ENCODE data around the gene TEX54.
A peak's percentile ranks its signal among the peaks of the same experiment; 100 is the strongest.
"Not testable (repeated sequence)": the region's sequence is repeated elsewhere in the genome, so short reads cannot be mapped to it uniquely, and the experiment has no call there.

Gene TEX54

GRCh38 chr11:62854825-62855570 lies 22.4 kb upstream of the TEX54 start:
- no peak for FAIRE-seq

DNA sequence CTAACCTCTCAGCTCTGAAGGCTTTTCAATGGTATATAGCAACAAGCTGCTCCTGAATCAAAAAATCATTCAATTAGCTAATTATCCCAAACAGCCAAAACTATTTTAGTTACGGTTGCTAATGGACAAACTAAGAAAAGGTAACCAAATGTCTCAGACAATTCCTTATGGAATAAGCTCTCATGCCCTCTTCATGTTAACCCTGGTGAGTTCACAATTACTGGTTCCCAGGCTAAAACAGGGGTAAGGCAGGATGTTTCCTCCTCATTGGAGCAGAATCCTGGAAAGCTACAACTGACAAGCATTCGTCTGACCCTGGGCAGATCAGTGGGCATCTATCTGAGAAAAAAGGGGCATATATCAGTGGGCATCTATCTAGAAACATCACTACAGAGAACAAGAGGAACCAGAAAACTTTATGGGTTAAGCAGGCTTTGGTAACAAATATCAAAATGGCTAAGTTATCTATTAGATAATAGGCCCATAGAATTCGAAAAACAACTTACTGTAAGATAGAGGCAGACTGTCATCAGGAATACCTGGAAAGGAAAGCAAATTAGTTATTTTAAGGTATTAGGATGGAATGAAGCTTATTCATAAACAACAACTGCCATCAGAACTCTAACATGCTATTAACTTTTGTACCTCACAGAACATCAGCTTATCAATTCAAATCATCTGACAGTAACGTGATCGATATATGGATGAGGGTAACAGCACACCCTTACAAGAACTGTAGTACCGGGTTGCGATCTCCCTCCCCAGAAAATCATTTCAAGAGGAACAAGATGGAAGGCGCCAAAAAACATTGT lies 21.6 kb upstream of the TEX54 start:
- FAIRE-seq, result no peak

GRCh38 chr11:62853279-62853965 lies 20.8 kb upstream of the TEX54 start:
- no peak for FAIRE-seq

DNA sequence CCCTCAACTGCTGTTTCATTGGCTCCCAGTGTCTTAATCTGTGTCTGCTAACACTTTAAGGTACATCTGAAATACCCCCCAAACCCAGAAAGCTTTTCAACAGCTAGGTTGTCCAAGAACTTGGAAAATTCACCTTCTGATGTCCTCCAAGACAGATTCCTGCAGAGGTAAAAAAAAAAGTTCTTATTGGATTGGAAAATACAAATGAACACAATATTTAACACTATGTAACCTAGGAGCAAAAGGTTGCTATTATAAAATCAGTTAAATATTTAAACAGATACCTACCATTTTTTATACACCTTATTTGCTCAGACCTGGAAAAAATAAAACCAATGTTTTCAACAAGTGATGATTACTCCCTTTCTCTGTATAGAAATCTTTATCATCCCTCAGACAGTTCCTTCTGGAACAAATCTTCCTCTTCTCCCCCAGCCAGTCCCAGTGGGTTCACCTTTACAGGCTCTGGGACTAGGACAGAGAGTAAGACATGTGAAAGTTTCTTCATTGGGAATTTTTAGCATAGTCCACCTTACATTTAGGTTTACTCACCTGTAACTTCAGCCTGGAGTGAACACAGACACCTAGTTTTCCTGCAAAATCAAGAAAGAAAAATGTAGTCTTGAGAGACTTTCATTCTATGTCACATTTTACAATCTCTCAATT lies 20.0 kb upstream of the TEX54 start:
- no peak for FAIRE-seq

GRCh38 chr11:62851807-62852522 lies 19.3 kb upstream of the TEX54 start:
- FAIRE-seq, result no peak

DNA sequence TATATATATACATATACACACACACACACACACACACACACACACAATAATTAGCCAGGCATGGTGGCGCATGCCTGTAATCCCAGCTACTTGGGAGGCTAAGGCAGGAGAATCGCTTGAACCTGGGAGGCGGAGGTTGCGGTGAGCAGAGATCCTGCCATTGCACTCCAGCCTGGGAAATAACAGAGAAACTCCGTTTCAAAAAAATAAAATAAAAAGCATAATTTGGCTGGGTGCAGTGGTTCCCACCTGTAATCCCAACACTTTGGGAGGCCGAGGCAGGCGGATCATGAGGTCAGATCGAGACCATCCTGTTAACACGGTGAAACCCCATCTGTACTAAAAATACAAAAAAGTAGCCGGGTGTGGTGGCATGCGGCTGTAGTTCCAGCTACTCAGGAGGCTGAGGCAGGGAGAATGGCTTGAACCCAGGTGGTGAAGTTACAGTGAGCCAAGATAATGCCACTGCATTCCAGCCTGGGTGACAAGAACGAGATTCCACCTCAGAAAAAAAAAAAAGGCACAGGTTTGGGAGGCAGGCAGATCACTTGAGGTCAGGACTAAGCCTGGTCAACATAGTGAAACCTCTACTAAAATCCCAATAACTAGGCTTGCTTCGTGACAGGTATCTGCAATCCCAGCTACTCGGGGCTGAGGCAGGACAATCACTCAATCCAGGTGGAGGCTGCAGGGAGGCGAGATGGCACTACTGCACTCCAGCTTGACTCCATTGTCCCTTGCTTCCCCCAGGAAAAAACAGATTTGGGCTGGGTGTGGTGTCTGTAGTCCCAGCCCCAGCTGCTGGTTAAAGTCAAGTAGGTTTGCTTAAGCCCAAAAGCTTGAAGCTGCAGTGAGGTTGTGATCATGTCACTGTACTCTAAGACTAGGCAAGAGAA lies 18.5 kb upstream of the TEX54 start:
- FAIRE-seq, result no peak

- no peak for FAIRE-seq
Observed at GRCh38 chr11:62847767-62848314, 15.2 kb upstream of the TEX54 start.

DNA sequence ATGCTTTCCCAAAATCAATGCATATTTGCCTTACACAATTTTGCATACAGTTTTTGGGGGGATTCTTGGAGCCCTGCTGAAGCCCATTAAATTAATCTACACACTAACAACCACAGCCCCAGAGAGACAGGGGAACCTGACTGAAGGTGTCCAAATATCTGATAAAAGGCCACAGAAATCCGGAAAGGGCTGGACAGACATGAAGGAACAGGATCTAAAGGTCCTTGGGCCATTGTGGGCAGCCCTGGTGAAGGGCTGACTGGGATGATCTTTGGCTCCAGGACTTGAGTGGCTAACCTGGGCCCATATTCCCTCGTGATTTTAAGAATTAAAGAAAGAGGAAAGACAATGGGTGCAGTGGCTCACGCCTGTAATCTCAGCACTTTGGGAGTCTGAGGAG lies 13.5 kb upstream of the TEX54 start:
- FAIRE-seq, result no peak

DNA sequence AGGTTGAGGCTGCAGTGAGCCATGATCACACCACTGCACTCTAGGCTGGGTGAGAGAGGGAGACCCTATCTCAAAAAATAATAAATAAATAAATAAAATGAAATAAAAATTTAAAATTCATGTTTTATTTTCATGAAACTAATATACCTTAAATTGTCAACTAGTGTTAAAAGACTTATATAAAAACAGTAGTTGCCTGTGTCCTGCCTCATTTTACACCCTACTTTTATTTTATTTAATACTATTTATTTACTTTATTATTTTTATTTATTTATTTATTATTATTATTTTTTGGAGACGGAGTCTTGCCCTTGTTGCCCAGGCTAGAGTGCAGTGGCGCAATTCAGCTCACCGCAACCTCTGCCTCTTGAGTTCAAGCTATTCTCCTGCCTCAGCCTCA lies 11.5 kb upstream of the TEX54 start:
- FAIRE-seq, result no peak

GRCh38 chr11:62843466-62843865 lies 10.8 kb upstream of the TEX54 start:
- no peak for FAIRE-seq

- FAIRE-seq, result not testable (repeated sequence)
Observed at GRCh38 chr11:62842891-62843290, 10.2 kb upstream of the TEX54 start.

- no peak for FAIRE-seq
Observed at GRCh38 chr11:62842171-62842741, 9.6 kb upstream of the TEX54 start.

- peak; percentile 98 for FAIRE-seq
Observed at GRCh38 chr11:62841361-62842170, 8.9 kb upstream of the TEX54 start.

GRCh38 chr11:62840721-62841360 lies 8.2 kb upstream of the TEX54 start:
- FAIRE-seq, result not testable (repeated sequence)

DNA sequence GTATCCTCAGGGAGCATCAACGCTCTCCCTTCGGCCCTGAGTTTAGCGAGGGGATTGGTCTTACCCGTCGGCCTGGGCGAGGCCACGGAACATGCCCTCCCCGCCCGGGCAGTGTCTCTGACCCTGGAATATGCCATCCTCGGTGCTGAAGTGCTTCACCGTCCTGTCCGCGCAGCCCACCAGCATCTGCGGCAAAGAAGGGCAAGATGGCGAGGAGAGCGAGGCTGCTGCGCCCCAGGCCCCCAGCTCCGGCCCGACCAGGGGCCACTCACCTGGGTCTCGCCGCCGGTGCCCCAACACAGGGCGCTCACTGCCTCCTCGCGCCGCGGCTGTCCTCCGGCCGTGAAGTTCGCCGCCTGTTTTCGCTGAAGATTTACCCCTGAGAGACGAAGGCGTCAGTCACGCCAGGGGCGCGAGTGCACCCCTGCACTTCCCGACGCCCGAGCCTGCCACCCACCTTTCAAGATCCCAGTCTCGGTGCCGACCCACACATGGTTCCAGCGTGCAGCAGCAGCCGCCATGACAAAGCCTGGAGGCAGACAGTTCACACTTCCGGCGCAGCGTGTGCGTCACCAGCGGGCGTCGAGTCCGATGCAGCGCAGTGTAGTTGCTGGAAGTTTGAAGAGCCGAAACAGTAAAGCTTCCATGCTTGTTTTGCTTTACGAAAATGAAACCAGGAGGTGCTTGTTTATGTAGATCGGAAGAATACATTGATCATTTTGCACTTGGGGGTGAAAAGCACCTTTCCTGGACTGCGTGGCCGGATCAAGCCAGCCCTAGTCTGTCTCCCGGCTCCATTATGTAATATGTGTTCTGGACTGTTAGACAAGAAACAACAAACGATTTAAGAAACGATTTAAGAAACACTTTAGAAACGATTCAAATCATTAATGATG lies 6.7 kb upstream of the TEX54 start, which contains the start of gene WDR74:
Gene WDR74, minus strand, starts transcription at position 541 of the 896 bp plus-strand sequence. Its CDS starts 20 bp downstream, at position 521.
- FAIRE-seq, result no peak

DNA sequence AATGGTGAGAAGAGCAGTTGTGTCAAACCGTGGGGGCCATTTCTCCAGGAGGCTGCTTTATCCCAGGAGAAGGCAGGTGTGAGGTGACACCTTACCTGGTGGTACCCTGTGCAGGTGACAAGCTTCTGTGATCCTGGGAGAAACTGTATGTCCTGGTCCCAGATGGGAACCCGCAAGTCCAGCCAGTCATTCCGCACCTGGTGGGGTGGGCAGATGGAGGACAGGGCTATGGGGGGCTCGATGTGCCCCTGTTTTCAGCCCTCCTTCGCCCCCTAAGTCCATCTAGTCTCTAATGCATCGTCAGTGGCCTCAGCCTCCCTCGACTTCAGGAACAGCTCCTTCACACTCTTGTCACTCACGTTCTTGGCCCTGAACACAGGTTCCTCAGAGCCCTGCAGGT lies 2.7 kb upstream of the TEX54 start:
- no peak for FAIRE-seq

DNA sequence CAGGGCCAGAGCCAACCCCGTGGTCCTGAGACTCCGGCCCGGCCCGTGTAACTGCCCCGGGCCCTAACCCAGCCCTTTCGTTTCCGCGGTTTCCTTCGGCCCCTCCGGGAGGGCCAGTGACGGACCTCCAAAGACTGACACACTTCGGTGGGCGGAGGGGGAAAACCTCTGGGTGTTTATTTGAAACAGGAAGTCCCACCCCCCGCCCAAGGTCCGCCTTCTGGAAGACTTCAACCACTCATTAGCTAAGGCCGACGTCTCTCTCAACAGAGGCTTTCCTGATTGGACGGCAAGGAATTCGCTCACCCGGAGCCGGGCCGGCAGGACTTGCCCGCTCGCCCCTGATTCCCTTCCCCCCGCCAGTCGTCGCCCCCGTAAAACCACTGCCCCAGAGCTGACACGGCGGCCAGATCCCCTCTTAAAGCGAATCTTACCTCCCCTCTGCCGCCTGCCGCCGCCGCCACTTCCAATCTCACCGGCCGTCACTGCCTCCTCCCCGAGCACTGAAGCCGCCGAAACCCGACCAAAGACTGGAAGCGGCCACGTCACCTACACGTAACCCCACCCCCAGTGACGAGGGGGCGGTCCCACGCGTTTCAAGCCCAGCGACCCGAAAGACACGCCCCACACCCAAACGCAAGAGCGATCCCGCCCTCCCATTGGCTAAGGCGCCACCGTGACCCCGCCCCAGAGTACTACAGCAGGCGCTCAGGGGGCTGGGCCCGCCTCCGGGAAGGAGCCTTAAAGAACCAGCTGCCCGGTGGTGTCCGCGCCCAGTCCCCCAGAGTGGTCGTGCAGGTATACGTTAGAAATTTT lies 913 bp downstream of the TEX54 start, which contains the start of gene STX5:
Gene STX5, minus strand, starts transcription at position 532 of the 816 bp plus-strand sequence. CDS start 808 bp downstream, outside the sequence.
- peak; percentile 73 for FAIRE-seq
